CD14-positive monocyte (primary cell): Measurements from ENCODE around the gene AP4B1. TPM values are rescaled to one million over a fixed set of nuclear protein-coding genes. Genes with fewer than 3 reads are reported as not detected.
A peak's percentile ranks its signal among the peaks of the same experiment; 100 is the strongest.

Experiments used
- DNase-seq, 3 donors: peaks; one replicate each; pipeline ENCODE4 v3.0.0-alpha.2; 2011 to 2022
- H2AFZ ChIP-seq: 2 replicates; pipeline ENCODE4 v1.6.0; 2012; ENCODE audit warnings: mild to moderate bottlenecking, low read depth, low read length, inconsistent platforms; ENCODE audit not compliant: insufficient read depth, poor library complexity, severe bottlenecking
- H3K27ac ChIP-seq, 2 donors: 1 replicate in 1 of 2; 2 replicates in 1 of 2; pipeline ENCODE4 v1.5.1; 2012 to 2013; ENCODE audit warnings: low read length in 2 of 2, control low read depth in 1 of 2, inconsistent platforms in 1 of 2, low read depth in 1 of 2, mild to moderate bottlenecking in 1 of 2
- H3K27me3 ChIP-seq, 2 donors: one replicate each; pipeline versions ENCODE4 v1.6.0 to v1.6.1; 2011 to 2013; ENCODE audit warnings: low read length in 2 of 2; ENCODE audit not compliant: control insufficient read depth in 2 of 2, insufficient read depth in 2 of 2
- H3K36me3 ChIP-seq, 2 donors: replicated peaks in 1 of 2; 1 replicate in 1 of 2; 2 replicates in 1 of 2; pipeline versions ENCODE4 v1.5.1 to v1.6.1; 2012 to 2013; ENCODE audit warnings: low read length in 2 of 2, control low read depth in 1 of 2, inconsistent platforms in 1 of 2, mild to moderate bottlenecking in 1 of 2; ENCODE audit not compliant: insufficient read depth in 2 of 2, control insufficient read depth in 1 of 2
- H3K4me1 ChIP-seq, 2 donors: 1 replicate in 1 of 2; 2 replicates in 1 of 2; pipeline versions ENCODE4 v1.5.1 to v1.6.1; 2012 to 2013; ENCODE audit warnings: low read length in 2 of 2, control low read depth in 1 of 2, inconsistent platforms in 1 of 2, mild to moderate bottlenecking in 1 of 2, moderate library complexity in 1 of 2; ENCODE audit not compliant: insufficient read depth in 2 of 2, control insufficient read depth in 1 of 2
- H3K4me2 ChIP-seq: replicated peaks from 2 replicates; pipeline ENCODE3; 2012; ENCODE audit warnings: low read length, moderate library complexity, mild to moderate bottlenecking; ENCODE audit not compliant: poor library complexity, severe bottlenecking; ENCODE audit errors: extremely low read depth
- H3K4me3 ChIP-seq, 3 experiments: fragments of 200-600 bp in 1 of 3; sonication (generic) in 1 of 3; replicated peaks in 1 of 3; 1 replicate in 2 of 3; 2 replicates in 1 of 3; pipeline ENCODE4 v1.5.1; 2011 to 2013; ENCODE audit warnings: low read length in 3 of 3, mild to moderate bottlenecking in 3 of 3, control low read depth in 2 of 3, low read depth in 2 of 3, inconsistent platforms in 1 of 3, moderate library complexity in 1 of 3
- H3K79me2 ChIP-seq: 2 replicates; pipeline ENCODE4 v1.6.0; 2012; ENCODE audit warnings: mild to moderate bottlenecking, control low read depth, inconsistent platforms, low read length, moderate library complexity; ENCODE audit not compliant: insufficient read depth
- H3K9ac ChIP-seq: 2 replicates; pipeline ENCODE4 v1.6.0; 2017; ENCODE audit warnings: low read length, mild to moderate bottlenecking; ENCODE audit not compliant: insufficient read depth, poor library complexity, severe bottlenecking
- H3K9me3 ChIP-seq, 2 donors: replicated peaks in 1 of 2; 1 replicate in 1 of 2; 2 replicates in 1 of 2; pipeline versions ENCODE4 v1.5.1 to v1.6.1; 2012 to 2013; ENCODE audit warnings: low read length in 2 of 2, control low read depth in 1 of 2; ENCODE audit not compliant: control insufficient read depth in 1 of 2, insufficient read depth in 1 of 2
- H4K20me1 ChIP-seq: 2 replicates; pipeline ENCODE4 v1.6.0; 2012; ENCODE audit warnings: mild to moderate bottlenecking, low read length, control low read depth, moderate library complexity; ENCODE audit not compliant: insufficient read depth
- H3K27ac Mint-ChIP-seq, 7 donors: one replicate each; pipeline ENCODE4 v1.8.0; 2020; ENCODE audit warnings: mild to moderate bottlenecking in 7 of 7, mixed read lengths in 7 of 7, moderate library complexity in 6 of 7, inconsistent platforms in 2 of 7
- H3K27me3 Mint-ChIP-seq, 3 donors: one replicate each; pipeline ENCODE4 v1.8.0; 2021 to 2022; ENCODE audit warnings: low read depth in 3 of 3, mild to moderate bottlenecking in 3 of 3, mixed read lengths in 3 of 3, moderate library complexity in 3 of 3, inconsistent platforms in 1 of 3
- H3K36me3 Mint-ChIP-seq, 2 donors: one replicate each; pipeline ENCODE4 v1.8.0; 2020; ENCODE audit warnings: mixed read lengths in 2 of 2, inconsistent platforms in 1 of 2, mild to moderate bottlenecking in 1 of 2
- H3K4me1 Mint-ChIP-seq: one replicate; pipeline ENCODE4 v1.8.0; 2020; ENCODE audit warnings: mild to moderate bottlenecking, mixed read lengths
- H3K4me3 Mint-ChIP-seq, 2 donors: one replicate each; pipeline ENCODE4 v1.8.0; 2020; ENCODE audit warnings: mild to moderate bottlenecking in 2 of 2, mixed read lengths in 2 of 2, moderate library complexity in 1 of 2
- H3K9me3 Mint-ChIP-seq, 7 donors: one replicate each; pipeline ENCODE4 v1.8.0; 2020 to 2022; ENCODE audit warnings: mixed read lengths in 7 of 7, mild to moderate bottlenecking in 6 of 7, moderate library complexity in 6 of 7, inconsistent platforms in 2 of 7
- WGBS: methylation state at CpG from one replicate; pipeline ENCODE4 v1.1.5; 2013; ENCODE audit warnings: missing lambda C conversion rate; ENCODE audit not compliant: insufficient coverage; 5-methylcytosine and 5-hydroxymethylcytosine counted together
- intact Hi-C, 2 donors: fragments of 100-400 bp; cut with micrococcal nuclease; formaldehyde crosslinking; loops; one replicate each; pipeline versions ENCODE4 v1.15.0 to v1.15.1; 2023
- polyA plus RNA-seq, 3 donors: library from polyadenylated mRNA; depleted of rRNA in 1 of 3; unstranded in 2 of 3; stranded (reverse) in 1 of 3; fragments of 300-500 nt in 2 of 3; fragments of >200 nt in 1 of 3; fragmentation: Illumina TruSeq in 2 of 3; gene quantifications; 1 replicate in 2 of 3; 2 replicates in 1 of 3; pipeline ENCODE4 v1.2.3, GENCODE V29; 2012 to 2021
- TF ChIP-seq, protein P1 (sequence below): fragments of 200-600 bp; IDR thresholded peaks from one replicate; pipeline ENCODE4 v1.8.0; 2022; ENCODE audit warnings: antibody characterized with exemption, mild to moderate bottlenecking

The AP4B1 gene
- polyA plus RNA-seq, 3 donors: 3.5 to 46.3 (median 6.1) TPM

DNA sequence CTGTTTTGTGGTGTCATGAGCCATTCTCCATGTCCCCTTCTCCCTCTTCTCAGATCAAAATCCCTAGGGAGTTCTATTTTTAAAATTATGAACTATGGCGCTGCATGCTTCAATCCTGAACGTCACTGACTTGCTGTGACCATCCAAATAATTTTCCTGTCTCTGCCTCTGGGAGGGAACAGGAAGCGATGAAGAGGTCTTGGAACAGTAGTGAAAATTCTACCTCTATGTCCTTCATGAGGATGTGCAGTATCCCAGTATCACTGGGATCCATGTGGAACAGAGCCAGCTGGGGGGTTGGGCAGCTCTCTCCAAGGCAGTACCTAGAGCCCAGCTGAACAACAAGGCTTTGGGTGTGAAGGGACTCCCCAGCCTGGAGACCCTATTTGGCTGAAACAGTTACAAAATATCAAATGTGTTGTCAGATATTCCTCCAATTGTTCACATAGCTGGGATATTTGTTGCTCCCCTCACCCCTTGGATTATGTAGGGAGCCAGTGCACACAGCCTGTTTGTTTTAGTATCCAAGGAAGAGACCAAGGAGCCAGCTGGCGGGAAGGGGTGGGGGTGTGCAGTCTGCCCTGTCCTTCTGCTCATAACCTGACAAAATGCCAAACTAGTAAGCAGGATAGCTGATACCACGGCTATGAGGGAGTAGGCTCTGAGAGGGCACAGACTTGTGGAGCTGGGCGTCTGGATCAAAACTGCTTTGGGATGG is 8.2 kb upstream of the AP4B1 start:
- Histone ChIP-seq H3K27ac (no peak overlapping the region), H3K9me3 (no peaks in the 10 kb centered on the region), H3K27me3 (no peaks in the 10 kb centered on the region), H3K4me3 (no peak overlapping the region), H4K20me1 (no peaks in the 10 kb centered on the region), H3K79me2 (peaks cover 57% of the 10 kb centered on the region), H3K9ac (no peak overlapping the region), H3K36me3 (peaks cover 30 to 55% of the 10 kb centered on the region in 2 donors), H3K4me1 (no peaks in the 10 kb centered on the region), H3K4me2 (no peak overlapping the region), H2AFZ (no peak overlapping the region)
- no peak for DNase-seq
- intact Hi-C loops: no loop called here
- TF ChIP-seq, protein P1, sequence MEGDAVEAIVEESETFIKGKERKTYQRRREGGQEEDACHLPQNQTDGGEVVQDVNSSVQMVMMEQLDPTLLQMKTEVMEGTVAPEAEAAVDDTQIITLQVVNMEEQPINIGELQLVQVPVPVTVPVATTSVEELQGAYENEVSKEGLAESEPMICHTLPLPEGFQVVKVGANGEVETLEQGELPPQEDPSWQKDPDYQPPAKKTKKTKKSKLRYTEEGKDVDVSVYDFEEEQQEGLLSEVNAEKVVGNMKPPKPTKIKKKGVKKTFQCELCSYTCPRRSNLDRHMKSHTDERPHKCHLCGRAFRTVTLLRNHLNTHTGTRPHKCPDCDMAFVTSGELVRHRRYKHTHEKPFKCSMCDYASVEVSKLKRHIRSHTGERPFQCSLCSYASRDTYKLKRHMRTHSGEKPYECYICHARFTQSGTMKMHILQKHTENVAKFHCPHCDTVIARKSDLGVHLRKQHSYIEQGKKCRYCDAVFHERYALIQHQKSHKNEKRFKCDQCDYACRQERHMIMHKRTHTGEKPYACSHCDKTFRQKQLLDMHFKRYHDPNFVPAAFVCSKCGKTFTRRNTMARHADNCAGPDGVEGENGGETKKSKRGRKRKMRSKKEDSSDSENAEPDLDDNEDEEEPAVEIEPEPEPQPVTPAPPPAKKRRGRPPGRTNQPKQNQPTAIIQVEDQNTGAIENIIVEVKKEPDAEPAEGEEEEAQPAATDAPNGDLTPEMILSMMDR: no peak
- Mint-ChIP-seq H3K27me3 (no peaks in the 10 kb centered on the region), H3K9me3 (peaks cover 0 to 3% (median 0%) of the 10 kb centered on the region in 7 donors), H3K4me3 (no peak overlapping the region), H3K4me1 (peaks cover 23% of the 10 kb centered on the region), H3K36me3 (peaks cover 48 to 68% of the 10 kb centered on the region in 2 donors), H3K27ac (peak overlapping the region in 4 of 7 donors; percentile 10 to 56 (median 32))
- 75% methylated on average over 2 of the region's 6 CpGs for WGBS

DNA sequence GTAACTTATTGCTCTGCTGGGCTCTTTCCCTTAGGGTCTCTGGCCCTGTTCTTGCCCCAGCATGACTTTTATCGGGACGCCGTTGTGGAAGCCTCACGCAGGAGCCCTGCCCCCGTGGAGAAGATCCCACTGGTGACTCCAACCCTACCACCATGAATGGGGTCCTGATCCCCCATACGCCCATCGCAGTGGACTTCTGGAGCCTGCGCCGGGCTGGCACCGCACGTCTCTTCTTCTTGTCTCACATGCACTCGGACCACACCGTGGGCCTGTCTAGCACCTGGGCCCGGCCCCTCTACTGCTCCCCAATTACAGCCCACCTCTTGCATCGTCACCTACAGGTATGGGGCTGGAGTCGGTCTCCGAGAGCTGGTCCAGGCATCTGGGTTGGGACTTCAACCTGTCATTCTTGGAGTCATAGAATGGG is 849 bp upstream of the AP4B1 start:
- Mint-ChIP-seq H3K4me3 (peak overlapping the region; percentile 95 to 97), H3K27me3 (peaks cover 0 to 2% (median 0%) of the 10 kb centered on the region in 3 donors), H3K36me3 (peaks cover 25 to 47% of the 10 kb centered on the region in 2 donors), H3K9me3 (peaks cover 0 to 1% (median 0%) of the 10 kb centered on the region in 7 donors), H3K27ac (peak overlapping the region; percentile 96 to 99 (median 99)), H3K4me1 (peaks cover 67% of the 10 kb centered on the region)
- Histone ChIP-seq H3K9me3 (no peaks in the 10 kb centered on the region), H4K20me1 (no peaks in the 10 kb centered on the region), H2AFZ (peak overlapping the region; percentile 93), H3K79me2 (peaks cover 87% of the 10 kb centered on the region), H3K4me2 (peak overlapping the region; percentile 83), H3K9ac (peak overlapping the region; percentile 79), H3K36me3 (peaks cover 7 to 41% of the 10 kb centered on the region in 2 donors), H3K4me1 (peaks cover 33 to 52% of the 10 kb centered on the region in 2 donors), H3K27ac (peak overlapping the region; percentile 92 to 96), H3K27me3 (no peaks in the 10 kb centered on the region), H3K4me3 (peak overlapping the region; percentile 84 to 96 (median 85))
- TF ChIP-seq, protein P1: no peak
- no peak for DNase-seq
- intact Hi-C loops: loop anchor here (1.0 to 5.0 kb wide), 7 partner anchors 24 to 93 kb away; partner anchors contain the start of genes HIPK1 (in 2 of the 2) and RSBN1 (in 1 of the 2)
- 0% methylated on average over 17 of the region's 17 CpGs for WGBS
